ENCODE data around the gene MXD3.
A peak's percentile ranks its signal among the peaks of the same experiment; 100 is the strongest.
"Not testable (repeated sequence)": the region's sequence is repeated elsewhere in the genome, so short reads cannot be mapped to it uniquely, and the experiment has no call there.

Gene MXD3

GRCh38 chr5:177301503-177302165 lies 10.1 kb downstream of the MXD3 start:
- peak; percentile 87 for DNase-seq

DNA sequence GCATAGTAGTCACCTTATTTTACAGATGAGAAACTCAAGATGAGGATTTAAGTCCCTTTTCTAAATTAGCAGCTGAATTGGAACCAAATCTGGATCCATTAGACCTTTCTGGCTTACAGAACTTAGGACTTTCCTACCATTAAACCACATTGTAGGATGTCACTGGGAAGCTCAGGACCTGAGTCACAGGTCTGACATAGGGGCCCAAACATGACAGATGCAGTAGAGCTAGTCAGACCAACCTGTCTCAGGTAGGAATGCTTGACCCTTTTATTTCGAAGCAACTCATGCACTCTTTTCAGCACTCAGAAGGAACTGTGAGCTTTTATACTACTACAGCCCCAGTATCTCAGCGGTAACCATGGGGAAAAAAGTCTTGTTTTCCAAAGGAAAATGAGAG lies 10.7 kb downstream of the MXD3 start:
- no peak for DNase-seq

- no peak for DNase-seq
Measured at GRCh38 chr5:177300236-177300880, 11.3 kb downstream of the MXD3 start.

DNA sequence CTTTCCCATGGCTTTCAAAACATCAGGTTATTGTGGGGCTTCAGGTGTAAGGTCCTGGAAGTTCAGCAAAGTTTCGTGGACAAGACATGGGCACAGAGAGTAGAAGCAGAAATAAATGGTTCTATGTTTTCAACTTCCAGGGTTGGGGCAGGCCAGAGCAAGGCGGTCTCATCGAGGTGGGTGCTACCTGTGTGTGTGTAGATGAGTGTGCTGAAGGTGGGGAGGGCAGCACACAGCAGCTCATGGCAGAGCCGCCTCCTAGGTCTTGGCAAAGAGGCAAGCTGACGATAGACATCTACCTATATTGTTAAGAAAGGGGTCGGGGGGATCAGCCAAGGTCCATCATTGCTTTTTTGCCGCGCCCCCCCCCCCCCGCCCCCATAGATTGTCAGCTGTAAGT lies 12.0 kb downstream of the MXD3 start:
- DNase-seq = no peak

GRCh38 chr5:177297922-177298321 lies 13.8 kb downstream of the MXD3 start:
- no peak for DNase-seq

DNA sequence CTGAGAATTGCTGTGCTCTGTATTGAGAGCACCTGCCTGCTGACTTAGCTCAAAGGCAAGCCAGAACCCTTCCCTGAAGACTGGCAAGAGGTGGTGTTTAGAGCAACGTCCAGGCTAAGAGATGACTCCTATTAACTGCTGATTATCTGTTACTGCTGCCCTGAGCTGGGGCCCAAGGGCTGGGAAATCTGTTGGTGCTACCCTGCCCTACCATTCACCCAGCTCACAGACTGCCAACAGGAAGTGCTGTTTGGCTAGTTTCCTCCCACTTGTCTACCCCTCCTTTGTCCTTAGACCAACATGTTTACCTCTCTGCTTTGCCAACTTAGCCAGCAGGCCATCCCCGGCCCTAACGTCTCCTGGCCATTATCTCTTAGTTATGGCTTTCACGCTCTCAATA lies 15.1 kb downstream of the MXD3 start:
- DNase-seq = no peak

- no peak for DNase-seq
Measured at GRCh38 chr5:177295924-177296323, 15.8 kb downstream of the MXD3 start.

- DNase-seq = no peak
Measured at GRCh38 chr5:177294632-177295031, 17.1 kb downstream of the MXD3 start.

DNA sequence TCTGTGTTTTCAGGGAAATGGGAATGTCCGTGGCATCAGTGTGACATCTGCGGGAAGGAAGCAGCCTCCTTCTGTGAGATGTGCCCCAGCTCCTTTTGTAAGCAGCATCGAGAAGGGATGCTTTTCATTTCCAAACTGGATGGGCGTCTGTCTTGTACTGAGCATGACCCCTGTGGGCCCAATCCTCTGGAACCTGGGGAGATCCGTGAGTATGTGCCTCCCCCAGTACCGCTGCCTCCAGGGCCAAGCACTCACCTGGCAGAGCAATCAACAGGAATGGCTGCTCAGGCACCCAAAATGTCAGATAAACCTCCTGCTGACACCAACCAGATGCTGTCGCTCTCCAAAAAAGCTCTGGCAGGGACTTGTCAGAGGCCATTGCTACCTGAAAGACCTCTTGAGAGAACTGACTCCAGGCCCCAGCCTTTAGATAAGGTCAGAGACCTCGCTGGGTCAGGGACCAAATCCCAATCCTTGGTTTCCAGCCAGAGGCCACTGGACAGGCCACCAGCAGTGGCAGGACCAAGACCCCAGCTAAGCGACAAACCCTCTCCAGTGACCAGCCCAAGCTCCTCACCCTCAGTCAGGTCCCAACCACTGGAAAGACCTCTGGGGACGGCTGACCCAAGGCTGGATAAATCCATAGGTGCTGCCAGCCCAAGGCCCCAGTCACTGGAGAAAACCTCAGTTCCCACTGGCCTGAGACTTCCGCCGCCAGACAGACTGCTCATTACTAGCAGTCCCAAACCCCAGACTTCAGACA lies 17.7 kb downstream of the MXD3 start:
- no peak for DNase-seq

- DNase-seq = no peak
Measured at GRCh38 chr5:177291735-177292134, 20.0 kb downstream of the MXD3 start.

DNA sequence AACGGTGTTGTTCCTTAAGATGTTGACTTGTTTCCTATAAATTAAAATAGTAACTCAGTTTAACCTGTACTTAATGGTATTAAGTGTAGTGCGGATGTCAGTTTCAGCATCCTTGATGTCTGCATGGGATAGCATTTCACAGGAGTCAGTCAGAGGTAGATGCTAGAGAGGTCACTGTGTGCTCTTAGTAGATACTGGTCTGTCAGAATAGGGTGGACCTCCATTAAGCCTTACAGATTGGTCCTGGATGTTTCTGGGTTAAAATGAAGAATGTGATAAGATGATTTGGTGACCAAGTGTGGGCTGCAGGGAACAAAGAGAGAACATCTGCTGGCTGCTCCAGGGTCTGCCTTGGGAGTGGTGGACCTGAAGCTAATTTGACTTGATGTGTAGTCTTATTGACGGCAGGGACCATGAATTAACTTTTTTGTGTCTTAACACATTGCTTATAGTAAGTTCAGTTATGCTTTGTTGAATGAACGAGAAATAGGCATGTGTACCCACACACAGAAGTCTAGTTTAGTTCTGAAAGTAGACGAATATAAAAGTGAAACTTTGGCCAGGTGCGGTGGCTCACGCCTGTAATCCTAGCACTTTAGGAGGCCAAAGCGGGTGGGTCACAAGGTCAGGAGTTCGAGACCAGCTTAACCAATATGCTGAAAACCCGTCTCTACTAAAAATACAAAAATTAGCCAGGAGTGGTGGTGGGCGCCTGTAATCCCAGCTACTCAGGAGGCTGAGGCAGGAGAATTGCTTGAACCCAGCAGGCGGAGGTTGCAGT lies 20.7 kb downstream of the MXD3 start:
- DNase-seq = no peak

GRCh38 chr5:177288191-177288590 lies 23.5 kb downstream of the MXD3 start:
- no peak for DNase-seq

GRCh38 chr5:177276886-177277285 lies 34.8 kb downstream of the MXD3 start:
- no peak for DNase-seq

GRCh38 chr5:177275883-177276282 lies 35.8 kb downstream of the MXD3 start:
- DNase-seq = no peak

- no peak for DNase-seq
Measured at GRCh38 chr5:177271113-177271512, 40.6 kb downstream of the MXD3 start.

- no peak for DNase-seq
Measured at GRCh38 chr5:177270653-177271052, 41.0 kb downstream of the MXD3 start.

DNA sequence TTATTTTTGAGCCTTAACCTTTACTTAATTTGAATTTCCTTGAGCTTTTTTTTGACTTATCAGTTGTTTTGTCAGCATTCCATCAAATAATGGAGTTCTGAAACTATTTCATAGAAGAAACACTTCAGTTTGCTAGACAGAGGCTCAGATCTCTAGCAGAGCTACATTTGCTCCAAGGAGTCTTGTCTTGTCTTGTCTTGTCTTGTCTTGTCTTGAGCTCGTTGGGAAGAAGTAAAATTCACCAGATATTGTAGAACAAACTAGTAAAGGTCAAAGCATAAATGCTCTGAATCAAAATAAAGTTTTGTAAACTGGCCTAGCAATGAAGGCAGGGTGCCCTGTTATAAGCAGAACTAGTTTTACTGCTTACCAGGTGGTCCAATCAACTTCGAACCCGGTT lies 41.7 kb downstream of the MXD3 start:
- DNase-seq = no peak

- DNase-seq = no peak
Measured at GRCh38 chr5:177269232-177269895, 42.3 kb downstream of the MXD3 start.

GRCh38 chr5:177265395-177265794 lies 46.3 kb downstream of the MXD3 start:
- no peak for DNase-seq

GRCh38 chr5:177264178-177264577 lies 47.5 kb downstream of the MXD3 start:
- no peak for DNase-seq

- no peak for DNase-seq
Measured at GRCh38 chr5:177261510-177261909, 50.2 kb downstream of the MXD3 start.

GRCh38 chr5:177260961-177261360 lies 50.7 kb downstream of the MXD3 start:
- DNase-seq = no peak

DNA sequence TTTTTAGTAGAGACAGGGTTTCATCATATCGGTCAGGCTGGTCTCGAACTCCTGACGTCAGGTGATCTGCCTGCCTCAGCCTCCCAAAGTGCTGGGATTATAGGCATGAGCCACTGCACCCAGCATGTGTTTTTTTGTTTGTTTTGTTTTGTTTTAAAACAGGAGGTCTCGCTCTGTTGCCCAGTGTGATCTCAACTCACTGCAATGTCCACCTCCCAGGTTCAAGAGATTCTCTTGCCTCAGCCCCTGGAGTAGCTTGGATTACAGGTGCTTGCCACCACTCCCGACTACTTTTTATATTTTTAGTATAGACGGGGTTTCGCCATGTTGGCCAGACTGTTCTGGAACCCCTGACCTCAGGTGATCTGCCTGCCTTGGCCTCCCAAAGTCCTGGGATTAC lies 53.0 kb downstream of the MXD3 start:
- not testable (repeated sequence) for DNase-seq

All from NCI-H1105 (cell line).